Keratinocyte (primary cell): Measurements from ENCODE around the gene HOMER2. TPM values are rescaled to one million over a fixed set of nuclear protein-coding genes. Genes with fewer than 3 reads are reported as not detected.
"Not testable (repeated sequence)": the region's sequence is repeated elsewhere in the genome, so short reads cannot be mapped to it uniquely, and the experiment has no call there.

Experiments
- DNase-seq: peaks from one replicate; pipeline ENCODE4 v3.0.0-alpha.2; 2011; ENCODE audit warnings: low read depth, missing footprints, low spot score
- FAIRE-seq: peaks from 2 replicates; lab custom pipeline; 2011; peaks lifted over from hg19 to GRCh38; lab: Jason Lieb, UNC
- H2AFZ ChIP-seq: 2 replicates; pipeline ENCODE4 v1.6.0; 2012; ENCODE audit warnings: low read length, control low read depth, inconsistent platforms; ENCODE audit not compliant: control insufficient read depth
- H3K27ac ChIP-seq: 2 replicates; pipeline ENCODE4 v1.5.1; 2011; ENCODE audit warnings: low read length; ENCODE audit not compliant: control insufficient read depth, insufficient read depth
- H3K27me3 ChIP-seq: 3 replicates; pipeline ENCODE4 v1.6.0; 2011; ENCODE audit warnings: low read length; ENCODE audit not compliant: control insufficient read depth, insufficient read depth; ENCODE audit errors: extremely low read depth
- H3K36me3 ChIP-seq, 2 experiments: 2 replicates in 1 of 2; 3 replicates in 1 of 2; pipeline ENCODE4 v1.5.1; 2011; ENCODE audit warnings: low read length in 2 of 2, mild to moderate bottlenecking in 1 of 2; ENCODE audit not compliant: control insufficient read depth in 2 of 2, insufficient read depth in 2 of 2; ENCODE audit errors: extremely low read depth in 1 of 2
- H3K4me1 ChIP-seq: 3 replicates; pipeline ENCODE4 v1.5.1; 2011; ENCODE audit warnings: low read length; ENCODE audit not compliant: control insufficient read depth, insufficient read depth; ENCODE audit errors: extremely low read depth
- H3K4me2 ChIP-seq: 3 replicates; pipeline ENCODE4 v1.6.0; 2011; ENCODE audit warnings: low read depth, low read length; ENCODE audit not compliant: control insufficient read depth, insufficient read depth; ENCODE audit errors: extremely low read depth
- H3K4me3 ChIP-seq, 3 experiments: fragments of 200-600 bp in 1 of 3; sonication (generic) in 1 of 3; 2 replicates in 2 of 3; 3 replicates in 1 of 3; pipeline ENCODE4 v1.5.1; 2011 to 2016; ENCODE audit warnings: low read length in 3 of 3, mild to moderate bottlenecking in 3 of 3, control low read depth in 2 of 3, inconsistent platforms in 1 of 3, low read depth in 1 of 3, mixed read lengths in 1 of 3, mixed run types in 1 of 3, moderate library complexity in 1 of 3; ENCODE audit not compliant: control insufficient read depth in 2 of 3, insufficient read depth in 2 of 3; ENCODE audit errors: extremely low read depth in 1 of 3
- H3K79me2 ChIP-seq: 2 replicates; pipeline ENCODE4 v1.6.0; 2012; ENCODE audit warnings: low read length; ENCODE audit not compliant: control insufficient read depth, insufficient read depth
- H3K9ac ChIP-seq: 3 replicates; pipeline ENCODE4 v1.6.0; 2011; ENCODE audit warnings: low read length; ENCODE audit not compliant: control insufficient read depth, insufficient read depth; ENCODE audit errors: extremely low read depth
- H3K9me1 ChIP-seq: 3 replicates; pipeline ENCODE4 v1.6.0; 2011; ENCODE audit warnings: low read length; ENCODE audit not compliant: control insufficient read depth, insufficient read depth; ENCODE audit errors: extremely low read depth
- H3K9me3 ChIP-seq: 2 replicates; pipeline ENCODE4 v1.5.1; 2012; ENCODE audit warnings: low read depth, low read length; ENCODE audit not compliant: control insufficient read depth
- H4K20me1 ChIP-seq: 3 replicates; pipeline ENCODE4 v1.6.0; 2011; ENCODE audit warnings: low read length; ENCODE audit not compliant: control insufficient read depth, insufficient read depth; ENCODE audit errors: extremely low read depth
- CTCF ChIP-seq, 3 experiments: IDR thresholded peaks in 1 of 3; conservative IDR thresholded peaks in 1 of 3; optimal IDR thresholded peaks in 1 of 3; 2 replicates in 2 of 3; 3 replicates in 1 of 3; pipeline versions ENCODE3 to v1.5.1; 2011; ENCODE audit warnings: low read length in 3 of 3, mild to moderate bottlenecking in 3 of 3, moderate library complexity in 2 of 3, control low read depth in 1 of 3, inconsistent platforms in 1 of 3; ENCODE audit not compliant: insufficient read depth in 2 of 3; ENCODE audit errors: extremely low read depth in 1 of 3
- EZH2 ChIP-seq: IDR thresholded peaks from one replicate; pipeline ENCODE4 v1.6.1; 2012; ENCODE audit warnings: inconsistent platforms, mild to moderate bottlenecking, low read length, moderate library complexity
- dilution Hi-C: fragments of 300-500 bp; cut with MboI; formaldehyde crosslinking; loops from one replicate; pipeline ENCODE4 v1.7.0; 2020; ENCODE audit warnings: low sequenced_read_pairs; ENCODE audit not compliant: extremely low pct_ligation_motif_present
- polyA plus RNA-seq, 5 experiments: library from polyadenylated mRNA; depleted of rRNA in 3 of 5; stranded (reverse) in 3 of 5; stranded (forward) in 1 of 5; unstranded in 1 of 5; fragments of >200 nt; gene quantifications; 1 replicate in 1 of 5; 2 replicates in 3 of 5; 3 replicates in 1 of 5; pipeline versions ENCODE4 v1.2.1 to v1.2.3, GENCODE V29; 2011 to 2012; ENCODE audit warnings: missing spikeins in 2 of 5, low read depth in 1 of 5, low replicate concordance in 1 of 5

Gene HOMER2
- polyA plus RNA-seq, 1 donor (not counting 4 experiments of a cell fraction or from before 2014, with no cell fraction given), result 12.4 TPM

GRCh38 chr15:82870727-82871320 is 81.7 kb downstream of the HOMER2 start:
- H3K79me2 ChIP-seq, result no peaks in the 10 kb centered on the region
- no peak overlapping the region for H3K9ac ChIP-seq
- H3K27ac ChIP-seq, result no peak overlapping the region
- no peak for FAIRE-seq
- no peaks in the 10 kb centered on the region for H3K27me3 ChIP-seq
- no peaks in the 10 kb centered on the region for H4K20me1 ChIP-seq
- peaks cover 3% of the 10 kb centered on the region for H3K4me1 ChIP-seq
- no peak overlapping the region for H3K4me2 ChIP-seq
- H3K9me3 ChIP-seq, result no peaks in the 10 kb centered on the region
- no peaks in the 10 kb centered on the region for H3K9me1 ChIP-seq
- TF ChIP-seq CTCF (optimal IDR thresholded peaks at IDR 0.05 in 1 of 3, IDR thresholded peaks at IDR 0.05 in 1 of 3, conservative IDR thresholded peaks at IDR 0.05 in 1 of 3; ENCODE audit: extremely low read depth in 1 of 3, insufficient read depth in 2 of 3, low read length in 3 of 3), result no peak
- no peak for TF ChIP-seq EZH2
- no peak overlapping the region for H3K4me3 ChIP-seq
- no peaks in the 10 kb centered on the region for H3K36me3 ChIP-seq
- dilution Hi-C loops, result no loop called here
- DNase-seq, result no peak
- H2AFZ ChIP-seq, result no peak overlapping the region

- H3K9me3 ChIP-seq, H3K9ac ChIP-seq, FAIRE-seq, H3K4me3 ChIP-seq, H3K79me2 ChIP-seq, H3K27ac ChIP-seq, H3K9me1 ChIP-seq, DNase-seq, H3K4me1 ChIP-seq, H3K27me3 ChIP-seq, H3K36me3 ChIP-seq, dilution Hi-C loops, H2AFZ ChIP-seq, H4K20me1 ChIP-seq, H3K4me2 ChIP-seq: not testable (repeated sequence)
Observed at GRCh38 chr15:82865981-82866380, 86.5 kb downstream of the HOMER2 start.

- H3K4me3 ChIP-seq, H3K36me3 ChIP-seq, dilution Hi-C loops, H3K4me2 ChIP-seq, H3K9ac ChIP-seq, DNase-seq, FAIRE-seq, H3K9me1 ChIP-seq, H3K27me3 ChIP-seq, H3K4me1 ChIP-seq, H2AFZ ChIP-seq, H3K27ac ChIP-seq, H3K9me3 ChIP-seq, H3K79me2 ChIP-seq, H4K20me1 ChIP-seq: not testable (repeated sequence)
Observed at GRCh38 chr15:82865581-82865980, 86.9 kb downstream of the HOMER2 start.
